ENCODE data around the gene SDK2.
"Not testable (repeated sequence)": the region's sequence is repeated elsewhere in the genome, so short reads cannot be mapped to it uniquely, and the experiment has no call there.

SDK2 gene

GRCh38 chr17:73311781-73312641 lies 332.2 kb downstream of the SDK2 start, which contains the start of gene CDC42EP4:
Gene CDC42EP4, minus strand, starts transcription at chr17:73312001. Its CDS starts 25,501 bp downstream, at chr17:73286500.
- peak; percentile 62 to 89 for DNase-seq

GRCh38 chr17:73311428-73311780 lies 332.8 kb downstream of the SDK2 start:
- no peak for DNase-seq

- DNase-seq, result no peak
Observed at GRCh38 chr17:73309727-73310596, 334.3 kb downstream of the SDK2 start.

- not testable (repeated sequence) for DNase-seq
Observed at GRCh38 chr17:73308959-73309358, 335.3 kb downstream of the SDK2 start.

- no peak for DNase-seq
Observed at GRCh38 chr17:73308017-73308823, 336.0 kb downstream of the SDK2 start.

- DNase-seq, result no peak
Observed at GRCh38 chr17:73307130-73307529, 337.1 kb downstream of the SDK2 start.

GRCh38 chr17:73305845-73306836 lies 338.1 kb downstream of the SDK2 start:
- DNase-seq, result no peak

GRCh38 chr17:73304971-73305812 lies 339.1 kb downstream of the SDK2 start:
- peak; percentile 17 to 35 for DNase-seq

- no peak for DNase-seq
Observed at GRCh38 chr17:73304438-73304837, 339.8 kb downstream of the SDK2 start.

GRCh38 chr17:73302189-73302588 lies 342.1 kb downstream of the SDK2 start:
- no peak for DNase-seq

- DNase-seq, result no peak
Observed at GRCh38 chr17:73301369-73301768, 342.9 kb downstream of the SDK2 start.

GRCh38 chr17:73300392-73300791 lies 343.9 kb downstream of the SDK2 start:
- DNase-seq, result no peak

GRCh38 chr17:73297934-73298861 lies 346.0 kb downstream of the SDK2 start:
- DNase-seq, result no peak

- no peak for DNase-seq
Observed at GRCh38 chr17:73293480-73293911, 350.7 kb downstream of the SDK2 start.

GRCh38 chr17:73293031-73293430 lies 351.2 kb downstream of the SDK2 start:
- no peak for DNase-seq

GRCh38 chr17:73292031-73292531 lies 352.2 kb downstream of the SDK2 start:
- no peak for DNase-seq

- DNase-seq, result no peak
Observed at GRCh38 chr17:73291260-73291801, 352.9 kb downstream of the SDK2 start.

GRCh38 chr17:73290399-73291259 lies 353.6 kb downstream of the SDK2 start:
- DNase-seq, result no peak
